ENCODE data around the gene HMCN2.

Gene HMCN2

GRCh38 chr9:130315446-130316226, 50.1 kb downstream of the HMCN2 start:
- no peaks in the 10 kb centered on the region for H3K9me3 ChIP-seq (ENCODE audit: insufficient read depth, low read length)
- H3K79me2 ChIP-seq (ENCODE audit: low read length): no peaks in the 10 kb centered on the region
- no peak for TF ChIP-seq CTCF (IDR thresholded peaks at IDR 0.05; ENCODE audit: low read depth, low read length)
- TF ChIP-seq EZH2phosphoT487 (IDR thresholded peaks at IDR 0.05; ENCODE audit: low read depth): no peak
- H4K20me1 ChIP-seq (ENCODE audit: insufficient read depth, low read length): no peaks in the 10 kb centered on the region
- H3K36me3 ChIP-seq (replicated peaks; ENCODE audit: low read depth, low read length): no peaks in the 10 kb centered on the region
- peaks cover 33% of the 10 kb centered on the region for H3K4me1 ChIP-seq (ENCODE audit: low read length)
- H3K27ac ChIP-seq (ENCODE audit: low read length): no peak overlapping the region
- no peak overlapping the region for H2AFZ ChIP-seq (ENCODE audit: low read depth, low read length)
- no peak overlapping the region for H3K4me3 ChIP-seq (ENCODE audit: low read length)
- H3K4me2 ChIP-seq (ENCODE audit: low read length): peak overlapping the region; percentile 10; the same call in 1 of the 2 replicates
- no peak overlapping the region for H3K9ac ChIP-seq (ENCODE audit: low read length)
- 0 out of 2 replicates have a peak, but pooled peaks cover 3% of the 10 kb centered on the region for H3K27me3 ChIP-seq (ENCODE audit: low read depth, low read length)

GRCh38 chr9:130316430-130316829, 50.9 kb downstream of the HMCN2 start:
- Histone ChIP-seq H3K9me3 (ENCODE audit: insufficient read depth, low read length) (no peaks in the 10 kb centered on the region), H3K27ac (ENCODE audit: low read length) (no peak overlapping the region), H3K27me3 (ENCODE audit: low read depth, low read length) (peaks cover 9% of the 10 kb centered on the region; the same call in 1 of the 2 replicates), H4K20me1 (ENCODE audit: insufficient read depth, low read length) (no peaks in the 10 kb centered on the region), H3K36me3 (replicated peaks; ENCODE audit: low read depth, low read length) (no peaks in the 10 kb centered on the region), H3K4me1 (ENCODE audit: low read length) (peaks cover 33% of the 10 kb centered on the region), H3K4me2 (ENCODE audit: low read length) (no peak overlapping the region), H3K4me3 (ENCODE audit: low read length) (no peak overlapping the region), H3K79me2 (ENCODE audit: low read length) (no peaks in the 10 kb centered on the region), H3K9ac (ENCODE audit: low read length) (no peak overlapping the region), H2AFZ (ENCODE audit: low read depth, low read length) (no peak overlapping the region)
- TF ChIP-seq CTCF (IDR thresholded peaks at IDR 0.05; ENCODE audit: low read depth, low read length): no peak
- TF ChIP-seq EZH2phosphoT487 (IDR thresholded peaks at IDR 0.05; ENCODE audit: low read depth): no peak

- TF ChIP-seq EZH2phosphoT487 (IDR thresholded peaks at IDR 0.05; ENCODE audit: low read depth) (no peak), CTCF (IDR thresholded peaks at IDR 0.05; ENCODE audit: low read depth, low read length) (no peak)
- Histone ChIP-seq H2AFZ (ENCODE audit: low read depth, low read length) (no peak overlapping the region), H3K27ac (ENCODE audit: low read length) (no peak overlapping the region), H3K36me3 (replicated peaks; ENCODE audit: low read depth, low read length) (no peaks in the 10 kb centered on the region), H3K4me3 (ENCODE audit: low read length) (no peak overlapping the region), H3K27me3 (ENCODE audit: low read depth, low read length) (peaks cover 30% of the 10 kb centered on the region), H3K4me2 (ENCODE audit: low read length) (no peak overlapping the region), H3K9ac (ENCODE audit: low read length) (no peak overlapping the region), H3K4me1 (ENCODE audit: low read length) (peaks cover 21% of the 10 kb centered on the region), H3K9me3 (ENCODE audit: insufficient read depth, low read length) (no peaks in the 10 kb centered on the region), H4K20me1 (ENCODE audit: insufficient read depth, low read length) (no peaks in the 10 kb centered on the region), H3K79me2 (ENCODE audit: low read length) (no peaks in the 10 kb centered on the region)
These were observed 53.7 kb downstream of the HMCN2 start for GRCh38 chr9:130319300-130319699.

- TF ChIP-seq CTCF (IDR thresholded peaks at IDR 0.05; ENCODE audit: low read depth, low read length) (no peak), EZH2phosphoT487 (IDR thresholded peaks at IDR 0.05; ENCODE audit: low read depth) (no peak)
- Histone ChIP-seq H3K9ac (ENCODE audit: low read length) (no peak overlapping the region), H3K27me3 (ENCODE audit: low read depth, low read length) (peaks cover 30% of the 10 kb centered on the region), H3K4me2 (ENCODE audit: low read length) (no peak overlapping the region), H3K9me3 (ENCODE audit: insufficient read depth, low read length) (no peaks in the 10 kb centered on the region), H3K36me3 (replicated peaks; ENCODE audit: low read depth, low read length) (no peaks in the 10 kb centered on the region), H4K20me1 (ENCODE audit: insufficient read depth, low read length) (no peaks in the 10 kb centered on the region), H2AFZ (ENCODE audit: low read depth, low read length) (no peak overlapping the region), H3K4me3 (ENCODE audit: low read length) (no peak overlapping the region), H3K27ac (ENCODE audit: low read length) (no peak overlapping the region), H3K79me2 (ENCODE audit: low read length) (no peaks in the 10 kb centered on the region), H3K4me1 (ENCODE audit: low read length) (peaks cover 15% of the 10 kb centered on the region)
These were observed 54.6 kb downstream of the HMCN2 start for GRCh38 chr9:130319944-130320712.

Data from OCI-LY3 (cell line).